Hematopoietic multipotent progenitor cell treated with erythropoietin and hydrocortisone succinate and interleukin-3 and kit ligand, for 8 days (in vitro differentiated cells): ENCODE data around the gene CEP63.
"Not testable (repeated sequence)": the region's sequence is repeated elsewhere in the genome, so short reads cannot be mapped to it uniquely, and the experiment has no call there.

Experiments used
- DNase-seq: peaks from one replicate; pipeline ENCODE4 v3.0.0-alpha.2; 2015

CEP63 gene

DNA sequence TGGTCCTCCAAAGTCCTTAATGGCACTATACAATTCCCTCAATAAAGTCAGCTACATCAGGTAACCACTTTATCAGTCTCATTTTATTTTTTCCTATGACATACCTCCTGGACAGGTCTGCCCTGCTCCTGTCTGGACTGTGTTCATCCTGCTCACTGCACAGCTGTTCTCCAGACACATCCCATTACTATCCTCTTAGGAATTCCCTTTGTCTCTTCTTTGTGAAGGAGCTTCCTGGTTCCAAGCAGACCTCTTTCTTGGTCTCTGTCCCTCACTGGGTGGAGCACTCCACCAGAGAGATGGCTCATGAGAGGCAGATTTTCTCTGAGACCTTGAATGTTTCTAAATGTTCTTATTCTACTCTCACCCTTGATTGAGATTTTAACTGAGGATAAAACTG, 104.9 kb downstream of the CEP63 start:
- no peak for DNase-seq

- no peak for DNase-seq
Observed at GRCh38 chr3:134592806-134593205, 106.9 kb downstream of the CEP63 start.

- no peak for DNase-seq
Observed at GRCh38 chr3:134594331-134594741, 108.5 kb downstream of the CEP63 start.

GRCh38 chr3:134594986-134595385, 109.1 kb downstream of the CEP63 start:
- DNase-seq: not testable (repeated sequence)

DNA sequence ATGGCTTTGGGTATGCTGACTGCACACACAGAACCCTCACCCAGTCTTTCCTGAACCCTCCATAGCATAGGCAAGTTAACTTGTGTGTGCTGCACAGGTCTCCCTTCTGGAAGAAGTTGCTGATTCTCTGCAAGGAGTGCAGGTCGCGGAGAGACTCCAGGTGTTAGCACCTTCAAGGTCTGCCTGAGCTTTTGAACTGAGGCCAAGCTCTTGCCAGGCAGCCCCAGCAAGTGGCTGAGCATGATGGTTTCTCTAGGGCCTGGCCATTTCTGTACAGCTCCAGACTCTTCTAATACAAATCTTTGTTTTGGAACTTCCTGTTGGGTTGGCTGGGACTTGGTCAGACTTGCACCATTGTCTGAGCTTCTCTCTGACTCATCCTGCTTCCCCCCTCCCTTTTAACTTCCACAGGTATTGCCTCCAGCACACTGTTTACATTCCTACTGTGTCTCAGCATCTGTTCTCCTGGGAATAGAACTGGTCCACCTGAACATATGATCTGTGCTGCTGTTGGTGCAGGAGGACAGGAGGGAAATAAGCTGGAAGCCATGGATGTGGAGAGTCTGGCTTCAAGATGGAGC, 111.6 kb downstream of the CEP63 start:
- DNase-seq: no peak

DNA sequence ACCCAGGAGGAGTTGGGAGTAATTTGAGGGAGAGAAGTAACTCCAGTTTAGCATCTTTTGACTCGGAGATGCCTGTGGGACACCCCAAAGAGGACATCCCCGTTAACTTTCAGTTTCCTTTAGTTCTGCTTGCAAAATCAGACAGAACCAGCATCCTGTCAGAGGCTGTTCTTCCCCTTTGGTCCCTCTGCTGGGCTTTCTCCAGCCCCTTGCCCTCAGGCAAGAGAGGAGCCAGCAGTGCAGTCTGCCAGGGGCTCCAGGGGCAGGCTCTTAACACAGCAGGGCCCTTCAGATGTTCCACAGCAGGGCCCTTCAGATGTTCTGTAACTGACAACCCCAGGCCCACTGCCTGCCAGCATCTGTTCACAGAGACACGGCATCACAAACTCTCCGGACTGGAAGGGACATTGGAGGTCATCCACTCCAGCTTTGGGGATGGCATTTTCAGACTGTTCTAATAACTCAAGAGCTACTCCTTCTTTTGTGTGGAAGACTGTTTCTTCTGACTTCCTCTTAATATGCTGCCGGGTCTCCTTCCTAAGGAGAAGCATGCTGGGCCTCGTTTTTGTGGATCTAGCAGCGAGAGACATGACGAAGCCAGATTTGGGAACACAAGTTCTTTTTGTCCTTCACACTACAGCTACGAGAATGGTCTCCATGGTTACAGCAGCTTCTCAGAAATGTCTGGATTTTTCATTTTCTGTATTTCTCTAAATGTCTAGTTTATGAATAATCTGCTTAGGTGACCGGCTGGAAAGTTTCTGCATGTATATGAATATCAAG, 113.1 kb downstream of the CEP63 start:
- no peak for DNase-seq

DNA sequence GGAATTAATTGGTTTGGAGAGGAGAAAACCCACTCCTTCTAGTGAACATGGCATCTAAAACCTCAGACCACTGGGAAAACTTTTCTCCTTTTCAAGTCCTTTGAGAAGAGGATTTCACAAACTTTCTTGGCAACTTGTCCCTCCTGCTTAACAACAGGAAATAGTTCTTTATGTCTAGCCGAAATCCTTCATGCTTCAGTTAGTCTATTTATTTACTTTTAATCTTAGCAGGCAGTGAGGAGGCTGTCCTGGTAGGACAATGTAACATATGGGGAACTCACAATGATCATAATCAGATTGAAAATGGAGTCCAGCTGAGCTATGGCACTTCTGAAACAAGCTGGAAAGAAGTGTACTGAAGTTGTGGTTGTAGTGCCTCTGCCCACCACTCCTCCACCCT, 114.3 kb downstream of the CEP63 start:
- DNase-seq: no peak

DNA sequence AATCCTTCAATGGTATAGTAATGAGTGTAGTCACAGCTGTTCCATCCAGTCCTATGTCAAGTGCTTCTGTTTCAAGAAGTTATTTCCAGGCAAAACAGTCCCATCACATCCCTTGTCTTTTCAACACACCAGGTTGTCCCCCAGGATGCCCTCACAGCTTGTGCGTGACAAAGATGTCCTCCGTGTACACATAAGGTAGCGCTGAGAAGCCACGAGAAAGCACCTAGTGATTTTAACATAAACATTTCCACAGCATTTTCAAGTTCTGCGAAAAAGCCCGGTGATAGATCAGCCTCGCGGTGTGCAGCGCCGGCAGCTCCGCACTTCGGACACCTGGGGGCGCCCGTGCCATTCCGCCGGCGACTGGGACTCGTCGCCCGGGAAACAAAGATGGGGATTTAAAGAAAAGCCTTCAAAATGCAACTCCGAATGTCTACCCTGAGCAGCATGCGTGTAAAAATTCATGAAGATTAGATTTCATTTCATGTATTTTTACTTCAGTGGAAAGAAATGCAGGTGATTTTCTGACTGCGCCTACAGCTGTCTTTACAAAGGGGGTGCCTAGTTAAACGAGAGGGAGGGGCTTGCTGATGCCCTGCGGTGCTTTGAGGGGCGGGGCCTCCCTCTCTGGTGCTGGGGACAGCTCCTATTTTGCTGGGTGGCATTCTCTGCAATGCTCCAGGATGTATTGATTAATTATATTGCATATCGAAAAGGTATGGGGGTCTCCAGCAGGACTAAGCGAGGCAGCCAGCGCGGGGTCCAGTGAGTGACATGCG, 115.0 kb downstream of the CEP63 start:
- DNase-seq: peak; percentile 61

- DNase-seq: peak; percentile 53
Observed at GRCh38 chr3:134601539-134602439, 115.9 kb downstream of the CEP63 start.

DNA sequence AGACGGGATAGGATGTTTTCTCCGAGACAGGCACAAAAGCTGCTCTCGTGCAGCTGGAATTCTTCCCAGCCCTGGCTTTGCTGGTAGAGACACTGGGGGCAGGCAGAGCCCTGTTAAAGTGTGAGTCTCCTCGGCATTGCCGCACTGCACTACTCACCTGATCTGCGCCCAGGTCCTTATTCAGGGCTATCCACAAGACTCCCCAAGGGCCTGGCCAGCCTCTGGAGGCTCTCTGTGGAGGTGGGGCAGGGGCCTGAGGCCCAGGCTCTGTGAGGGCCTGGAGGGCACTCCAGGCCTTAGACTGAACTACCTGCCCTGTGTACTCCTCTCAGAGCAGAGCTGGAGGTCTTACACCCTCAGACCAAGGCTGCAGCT, 116.6 kb downstream of the CEP63 start:
- DNase-seq: no peak

DNA sequence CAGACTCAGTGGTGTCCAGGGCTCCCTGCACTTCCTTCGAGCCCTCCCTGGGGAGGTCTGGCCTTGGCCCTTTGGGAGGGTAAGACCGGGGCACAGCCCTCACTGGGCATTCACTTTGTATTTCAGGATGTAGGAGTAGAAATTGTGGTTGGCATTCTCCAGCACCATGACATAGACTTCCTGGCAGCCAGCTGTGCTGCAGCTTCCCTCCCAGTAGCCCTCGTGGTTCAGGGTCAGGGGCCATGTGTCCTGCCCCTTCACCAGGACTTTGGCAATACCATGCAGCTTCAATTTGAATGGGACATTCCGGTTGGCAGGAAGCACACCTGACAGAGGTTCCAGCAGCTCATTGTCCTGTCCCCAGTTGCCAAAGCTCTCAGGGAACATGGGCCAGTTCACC, 117.6 kb downstream of the CEP63 start:
- DNase-seq: no peak

DNA sequence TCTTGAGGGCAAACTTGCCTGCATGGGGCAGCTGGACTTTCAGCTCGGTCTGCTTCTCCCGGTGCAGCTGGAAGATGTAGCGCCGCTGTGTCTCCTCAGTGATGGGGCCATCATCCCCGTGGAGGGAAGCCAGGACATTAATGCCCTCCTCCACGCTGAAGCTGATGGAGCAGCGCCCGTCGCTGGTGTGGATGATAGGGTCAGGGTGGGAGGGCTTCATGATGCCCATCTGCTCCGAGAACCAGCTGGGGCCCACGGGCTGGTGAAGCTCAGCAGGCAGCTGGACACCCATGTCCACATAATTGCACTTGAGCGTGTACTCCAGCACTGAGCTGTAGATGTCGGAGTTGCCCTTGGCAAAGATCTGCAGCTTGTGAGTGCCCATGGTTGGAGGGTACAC, 118.1 kb downstream of the CEP63 start:
- no peak for DNase-seq

GRCh38 chr3:134605556-134605955, 119.7 kb downstream of the CEP63 start:
- no peak for DNase-seq

GRCh38 chr3:134606033-134607025, 120.5 kb downstream of the CEP63 start:
- DNase-seq: peak; percentile 43

- peak; percentile 2 for DNase-seq
Observed at GRCh38 chr3:134607054-134608022, 121.5 kb downstream of the CEP63 start.

DNA sequence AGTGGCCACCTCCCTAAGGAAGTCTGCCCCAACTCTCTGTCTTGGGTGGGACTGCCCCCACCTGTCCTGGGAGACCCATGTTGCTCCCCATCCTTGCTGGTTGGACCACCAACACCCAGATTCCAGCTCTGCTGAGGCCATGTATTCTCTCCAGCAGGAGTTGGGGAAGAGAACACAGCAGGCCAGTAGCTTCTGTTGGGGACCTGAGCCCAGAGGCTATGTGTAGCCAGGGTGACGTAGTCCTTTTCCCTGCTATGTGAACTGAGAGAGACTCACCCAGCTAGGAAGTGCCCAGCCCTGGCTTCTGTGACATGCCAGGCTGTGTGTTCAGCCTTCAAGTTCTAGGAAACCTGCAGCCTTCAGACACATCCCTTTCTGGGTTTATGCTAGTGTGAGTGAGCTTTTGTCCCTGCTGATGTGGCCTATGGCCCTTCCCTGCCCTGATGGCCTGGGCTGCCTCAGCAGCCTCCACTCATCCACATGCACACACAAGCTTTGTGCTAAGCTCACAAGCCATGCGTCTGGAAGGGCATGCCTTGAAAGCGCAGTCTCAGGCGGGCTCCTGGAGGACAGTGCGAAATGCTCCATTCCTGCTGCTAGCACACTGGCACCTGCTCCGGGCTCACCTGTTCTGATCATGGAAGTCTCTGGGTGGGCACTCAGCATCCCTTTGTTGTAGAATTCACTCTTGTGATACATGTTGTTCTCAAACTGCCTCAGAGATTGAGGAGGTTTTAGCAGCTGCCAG, 122.3 kb downstream of the CEP63 start:
- DNase-seq: no peak

DNA sequence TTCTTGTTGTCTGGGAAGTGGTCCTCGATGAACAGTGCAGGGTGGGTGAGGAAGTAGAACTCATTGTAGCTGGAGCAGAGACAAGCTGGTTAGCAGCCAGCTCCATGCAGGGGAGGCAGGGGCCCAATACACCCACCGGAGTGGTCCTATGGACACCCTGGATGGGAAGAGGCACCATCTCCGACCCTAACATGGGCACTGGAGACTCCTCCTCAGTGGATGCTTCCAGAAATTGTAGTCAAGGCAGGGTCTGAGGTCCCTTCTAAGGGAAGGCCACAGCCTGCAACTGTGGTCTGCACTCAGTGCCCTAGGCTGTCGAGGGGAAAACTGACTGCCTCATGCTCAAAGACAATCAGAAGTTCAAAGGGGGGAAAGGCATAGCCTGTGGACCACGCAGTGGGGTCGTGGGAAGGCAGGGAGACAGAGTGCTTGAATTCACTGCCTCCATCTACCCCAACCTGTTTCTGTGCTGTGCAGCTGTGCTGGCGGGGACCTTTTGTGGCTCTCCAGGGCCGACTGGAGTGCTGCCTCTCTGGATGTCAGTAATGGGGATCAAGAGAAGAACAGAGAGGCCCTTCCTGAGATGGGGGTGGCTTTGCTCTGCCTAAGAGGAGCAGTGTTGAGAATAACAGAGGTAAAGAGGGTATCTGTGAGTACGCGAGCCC, 123.0 kb downstream of the CEP63 start:
- DNase-seq: no peak

DNA sequence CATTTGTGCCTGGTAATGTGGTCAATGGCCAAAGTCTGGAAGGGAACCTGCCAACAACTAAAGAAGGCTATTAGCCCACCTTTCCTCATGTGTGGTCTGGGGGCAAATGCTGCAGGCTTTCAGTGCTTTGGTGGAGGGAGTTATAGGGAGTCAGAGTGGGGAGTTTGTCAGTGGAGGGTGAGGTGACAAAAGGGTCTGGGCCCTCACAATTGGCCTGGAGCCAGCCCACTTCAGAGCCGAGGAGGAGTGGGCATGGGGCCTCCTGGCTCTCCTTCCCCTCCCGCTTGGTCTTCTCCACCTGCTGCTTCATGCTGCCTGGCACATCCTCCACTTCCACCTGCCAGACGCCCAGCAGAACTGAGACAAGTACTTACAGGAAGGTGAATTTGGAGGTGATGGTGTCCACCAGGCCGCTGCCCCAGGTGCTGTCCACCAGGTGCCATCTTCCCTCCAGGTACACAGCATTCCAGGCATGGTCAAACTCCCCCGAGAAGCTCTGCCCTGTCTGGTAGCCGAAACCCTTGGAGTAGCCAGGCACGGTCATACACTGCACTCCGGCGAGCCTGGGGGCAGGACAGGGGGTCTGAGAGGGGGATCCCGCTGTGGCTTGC, 124.1 kb downstream of the CEP63 start:
- no peak for DNase-seq
